Raji (cell line): Measurements from ENCODE around the gene LRCH4.
A peak's percentile ranks its signal among the peaks of the same experiment; 100 is the strongest.

Experiments
- POLR2A ChIP-seq: IDR thresholded peaks from 2 replicates; pipeline ENCODE4 v1.6.1; 2011; ENCODE audit warnings: low read depth, low read length, control low read depth; ENCODE audit not compliant: insufficient read depth

The LRCH4 gene

DNA sequence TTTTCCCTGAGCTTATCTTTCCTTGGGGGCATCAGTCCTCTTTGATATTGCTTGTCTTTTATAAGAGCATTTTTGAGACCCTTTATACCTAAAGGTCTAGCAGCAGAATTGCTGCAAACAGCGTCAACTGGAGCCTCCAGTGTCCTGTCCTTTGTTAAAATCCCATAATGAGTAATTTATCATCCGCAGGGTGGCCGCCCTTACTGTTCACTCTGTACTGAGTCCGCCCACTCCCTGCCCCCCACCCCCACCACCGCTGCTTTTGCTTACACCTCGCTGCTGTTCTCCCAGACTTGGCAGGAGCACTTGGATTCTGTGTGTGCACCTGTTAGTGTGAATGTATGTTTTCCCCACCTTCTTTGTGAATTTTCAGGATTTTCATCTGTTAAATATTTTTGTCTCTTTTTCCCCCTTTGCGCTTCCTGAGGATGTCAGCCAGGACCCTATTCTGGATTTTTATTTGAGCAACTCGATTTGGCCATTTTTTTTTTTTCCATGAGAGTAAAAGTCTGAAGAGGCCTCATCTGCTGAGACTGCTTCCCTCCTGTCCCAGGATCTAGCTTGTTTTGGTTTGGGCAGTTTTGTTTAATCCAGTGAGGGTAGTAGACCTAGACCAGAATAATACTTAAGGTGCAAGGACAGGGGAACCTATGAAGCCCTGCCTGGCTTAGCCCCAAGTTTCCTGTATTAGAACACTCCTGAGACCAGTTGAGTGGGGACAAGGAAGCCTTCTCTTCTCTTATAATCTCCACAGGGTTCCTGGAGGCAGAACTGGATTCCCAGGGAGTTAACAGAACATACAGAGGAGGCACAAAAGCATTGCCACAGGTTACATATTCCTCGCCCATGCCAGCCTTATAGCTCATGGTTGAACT is 38.8 kb downstream of the LRCH4 start:
- no peak for TF ChIP-seq POLR2A

DNA sequence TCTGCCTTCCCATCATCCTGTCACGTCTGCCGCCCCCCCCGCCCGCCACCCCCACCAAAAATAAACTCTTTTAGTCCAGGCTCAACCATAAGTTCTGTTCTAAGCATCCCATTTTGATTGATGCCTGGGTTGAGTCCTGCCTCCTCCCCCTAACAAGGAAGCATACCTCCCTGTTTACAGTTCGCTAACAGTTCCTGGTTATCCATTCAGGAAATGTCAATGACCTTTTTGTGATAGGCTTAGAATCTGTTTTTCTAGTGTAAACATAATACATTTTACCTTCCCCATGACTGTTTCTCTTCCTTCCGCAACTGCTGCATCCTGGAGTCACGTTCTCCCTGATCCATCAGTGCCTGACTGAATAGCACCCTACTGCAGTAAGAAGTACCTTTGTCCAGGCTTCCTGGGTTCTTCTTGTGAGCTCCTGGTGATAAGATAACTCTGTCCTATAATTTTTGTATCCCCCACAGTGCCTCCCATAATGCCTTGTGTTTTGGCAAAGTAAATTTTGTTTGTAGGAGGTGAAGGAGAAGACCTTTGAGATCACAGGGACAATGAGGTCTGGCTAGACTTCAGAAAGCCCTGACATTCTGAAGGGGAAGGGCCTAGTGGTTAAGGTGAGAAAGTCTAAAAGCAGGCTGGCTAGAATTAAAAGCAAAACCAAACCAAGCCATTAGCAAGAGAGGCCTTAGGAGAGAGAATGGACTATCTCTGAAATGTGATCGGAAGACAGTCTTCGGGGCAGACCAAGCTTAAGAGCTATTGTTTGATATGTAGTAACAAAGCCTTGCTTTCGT is 39.6 kb downstream of the LRCH4 start:
- TF ChIP-seq POLR2A = no peak

GRCh38 chr7:100545360-100546128 is 40.4 kb downstream of the LRCH4 start:
- 0 out of 2 replicates have a peak, but pooled peaks have one; percentile 16 for TF ChIP-seq POLR2A

GRCh38 chr7:100544967-100545359 is 41.0 kb downstream of the LRCH4 start:
- TF ChIP-seq POLR2A = no peak

- TF ChIP-seq POLR2A = no peak
Measured at GRCh38 chr7:100544386-100544785, 41.5 kb downstream of the LRCH4 start.

- TF ChIP-seq POLR2A = no peak
Measured at GRCh38 chr7:100543586-100543985, 42.3 kb downstream of the LRCH4 start.

- TF ChIP-seq POLR2A = no peak
Measured at GRCh38 chr7:100540073-100540723, 45.7 kb downstream of the LRCH4 start.

- TF ChIP-seq POLR2A = no peak
Measured at GRCh38 chr7:100539436-100540006, 46.4 kb downstream of the LRCH4 start.

DNA sequence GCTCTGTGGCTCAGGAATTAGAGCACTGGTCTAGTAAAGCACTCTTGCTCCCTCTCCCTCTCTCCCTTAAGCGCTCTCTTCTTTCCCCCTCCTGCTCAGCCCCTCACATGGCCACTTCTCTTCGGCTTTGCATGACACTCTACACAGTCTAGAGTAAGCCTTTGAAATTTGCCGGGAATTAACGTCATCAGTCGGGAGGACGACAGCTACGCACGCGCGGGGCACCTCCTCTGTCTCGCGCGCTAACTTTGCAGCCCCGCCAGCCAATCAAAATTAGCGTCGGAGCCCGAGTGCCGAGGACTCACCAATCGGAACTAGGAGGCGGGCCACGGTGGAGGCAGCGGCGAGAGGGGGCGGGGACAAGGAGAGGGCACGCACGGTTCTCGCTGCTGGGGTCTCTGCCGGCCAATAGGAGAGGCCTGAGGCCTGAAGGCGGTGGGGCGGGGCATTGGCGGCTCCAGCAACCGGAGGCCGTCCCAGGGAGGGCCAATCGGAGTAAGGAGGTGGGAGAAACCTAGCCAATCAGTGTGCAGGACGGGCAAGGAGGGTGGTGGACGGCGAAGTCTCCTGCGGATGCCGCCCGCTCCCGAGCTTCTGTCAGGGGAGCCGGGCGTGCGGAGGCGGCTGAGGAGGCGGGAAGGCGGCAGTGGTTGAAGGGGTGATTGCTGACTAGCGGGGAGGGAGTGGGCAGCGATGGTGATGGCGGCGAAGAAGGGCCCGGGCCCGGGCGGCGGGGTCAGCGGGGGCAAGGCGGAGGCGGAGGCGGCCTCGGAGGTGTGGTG is 47.1 kb downstream of the LRCH4 start, which contains the start of gene AGFG2:
TSS of gene AGFG2 (plus strand) at position 550 of the 782 bp plus-strand sequence. CDS start at position 694, 144 bp downstream.
- TF ChIP-seq POLR2A = peak; percentile 63

- no peak for TF ChIP-seq POLR2A
Measured at GRCh38 chr7:100538348-100538653, 47.6 kb downstream of the LRCH4 start.

DNA sequence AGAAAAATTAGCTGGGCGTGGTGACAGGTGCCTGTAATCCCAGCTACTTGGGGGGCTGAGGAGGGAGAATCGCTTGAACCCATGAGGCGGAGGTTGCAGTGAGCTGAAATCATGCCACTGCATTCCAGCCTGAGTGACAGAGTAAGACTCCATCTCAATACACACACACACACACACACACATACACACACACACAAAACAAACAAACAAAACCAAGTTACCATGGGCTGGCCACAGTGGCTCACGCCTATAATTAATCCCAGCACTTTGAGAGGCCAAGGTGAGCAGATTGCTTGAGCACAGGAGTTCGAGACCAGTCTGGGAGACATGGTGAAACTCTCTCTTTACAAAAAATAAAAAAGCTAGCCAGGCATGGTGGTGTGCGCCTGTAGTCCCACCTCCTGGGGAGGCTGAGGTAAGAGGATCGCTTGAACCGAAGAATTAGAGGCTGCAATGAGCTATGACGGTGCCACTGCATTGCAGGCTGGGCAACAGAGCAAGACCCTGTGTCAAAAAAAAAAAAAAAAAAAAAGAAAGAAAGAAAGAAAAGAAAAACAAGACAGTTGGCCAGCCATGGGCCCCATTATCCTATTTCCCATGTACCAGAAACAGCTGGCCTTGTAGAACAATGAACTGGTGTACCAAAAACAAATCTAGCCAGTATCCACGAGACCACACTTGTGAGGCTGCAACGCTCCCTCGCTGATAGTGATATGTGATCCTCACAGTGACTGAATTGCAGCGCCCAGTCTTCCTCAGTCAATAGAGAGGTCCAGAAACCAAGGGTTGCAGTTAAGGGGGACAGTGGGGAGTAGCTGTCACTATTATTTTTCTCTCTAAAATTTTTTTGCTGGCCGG is 53.5 kb downstream of the LRCH4 start:
- TF ChIP-seq POLR2A = no peak
